Measurements from ENCODE around the gene SCN2B.

GRCh38 chr11:118142809-118143208, 33.6 kb downstream of the SCN2B start:
- TF ChIP-seq POLR2A (IDR thresholded peaks at IDR 0.05) (no peak), EP300 (IDR thresholded peaks at IDR 0.05; ENCODE audit: low read depth) (no peak)

All from transverse colon (tissue), 1 donor.